Measurements from ENCODE around the gene SLC27A1. TPM values are rescaled to one million over a fixed set of nuclear protein-coding genes. Genes with fewer than 3 reads are reported as not detected.

Gene SLC27A1
- total RNA-seq, 1 experiment from 2014 or later, result 8.9 TPM

DNA sequence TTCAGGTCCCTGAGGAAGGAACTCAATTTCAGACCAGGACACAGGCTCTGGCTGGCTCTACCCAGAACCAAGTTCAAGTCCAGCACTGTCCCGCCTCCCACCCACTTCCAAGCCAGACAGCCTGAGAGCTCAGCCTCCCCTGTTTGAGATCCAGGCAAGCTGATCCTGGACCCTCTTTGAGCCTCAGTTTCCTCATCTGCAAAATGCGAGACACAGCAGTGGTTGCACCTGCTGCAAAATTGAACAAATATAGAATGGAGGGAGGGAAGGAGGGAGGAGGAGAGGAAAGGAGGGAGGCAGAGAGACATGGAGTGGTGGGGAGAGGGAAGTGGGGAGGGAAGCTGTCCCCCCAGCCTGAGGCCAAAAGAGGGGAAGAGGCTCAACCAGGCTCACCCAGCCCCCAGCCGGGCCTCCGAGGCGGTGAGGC is 22.6 kb upstream of the SLC27A1 start:
- peak overlapping the region; percentile 95 for H3K4me2 ChIP-seq (ENCODE audit: low read length)
- H3K27me3 ChIP-seq (ENCODE audit: low read length), result no peaks in the 10 kb centered on the region
- intact Hi-C loops (cut with micrococcal nuclease), result no loop called here
- H3K79me2 ChIP-seq (ENCODE audit: low read length), result no peaks in the 10 kb centered on the region
- no peaks in the 10 kb centered on the region for H3K9me3 ChIP-seq (ENCODE audit: low read length)
- peaks cover 9% of the 10 kb centered on the region for H3K4me1 ChIP-seq (ENCODE audit: insufficient read depth, low read length)
- ATAC-seq, result no peak
- no TSS peak for BruUV-seq (replicated peaks)
- POLR2A ChIA-PET (ENCODE audit: unreplicated experiment), result no interaction called here
- TF ChIP-seq, protein P1, sequence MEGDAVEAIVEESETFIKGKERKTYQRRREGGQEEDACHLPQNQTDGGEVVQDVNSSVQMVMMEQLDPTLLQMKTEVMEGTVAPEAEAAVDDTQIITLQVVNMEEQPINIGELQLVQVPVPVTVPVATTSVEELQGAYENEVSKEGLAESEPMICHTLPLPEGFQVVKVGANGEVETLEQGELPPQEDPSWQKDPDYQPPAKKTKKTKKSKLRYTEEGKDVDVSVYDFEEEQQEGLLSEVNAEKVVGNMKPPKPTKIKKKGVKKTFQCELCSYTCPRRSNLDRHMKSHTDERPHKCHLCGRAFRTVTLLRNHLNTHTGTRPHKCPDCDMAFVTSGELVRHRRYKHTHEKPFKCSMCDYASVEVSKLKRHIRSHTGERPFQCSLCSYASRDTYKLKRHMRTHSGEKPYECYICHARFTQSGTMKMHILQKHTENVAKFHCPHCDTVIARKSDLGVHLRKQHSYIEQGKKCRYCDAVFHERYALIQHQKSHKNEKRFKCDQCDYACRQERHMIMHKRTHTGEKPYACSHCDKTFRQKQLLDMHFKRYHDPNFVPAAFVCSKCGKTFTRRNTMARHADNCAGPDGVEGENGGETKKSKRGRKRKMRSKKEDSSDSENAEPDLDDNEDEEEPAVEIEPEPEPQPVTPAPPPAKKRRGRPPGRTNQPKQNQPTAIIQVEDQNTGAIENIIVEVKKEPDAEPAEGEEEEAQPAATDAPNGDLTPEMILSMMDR (conservative IDR thresholded peaks at IDR 0.05; ENCODE audit: low read depth, low read length), result no peak
- TF ChIP-seq EZH2phosphoT487 (IDR thresholded peaks at IDR 0.05; ENCODE audit: borderline replicate concordance, low read length) (no peak), EZH2 (IDR thresholded peaks at IDR 0.05; ENCODE audit: low read length, unreplicated experiment) (no peak)
- H3K27ac ChIP-seq (ENCODE audit: low read length), result no peak overlapping the region
- peak overlapping the region; percentile 56; the same call in 1 of the 2 replicates for H2AFZ ChIP-seq (ENCODE audit: low read length)
- no peaks in the 10 kb centered on the region for H3K9me2 ChIP-seq (replicated peaks; ENCODE audit: low read length)
- no peak for DNase-seq
- CTCF ChIA-PET, result interaction anchor here (0.5 kb wide), 1 partner anchor 21 kb away, joined by 3 read pairs; no protein-coding TSS in a partner anchor
- no peaks in the 10 kb centered on the region for H3K36me3 ChIP-seq (ENCODE audit: low read depth, low read length)
- no peaks in the 10 kb centered on the region for H4K20me1 ChIP-seq (ENCODE audit: low read length)
- peak overlapping the region; percentile 50; the same call in 1 of the 2 replicates for H3K9ac ChIP-seq (ENCODE audit: low read length)
- peak overlapping the region; percentile 74 for H3K4me3 ChIP-seq (ENCODE audit: low read length)
- peaks cover 4% of the 10 kb centered on the region for H3F3A ChIP-seq (ENCODE audit: low read length, unreplicated experiment)

DNA sequence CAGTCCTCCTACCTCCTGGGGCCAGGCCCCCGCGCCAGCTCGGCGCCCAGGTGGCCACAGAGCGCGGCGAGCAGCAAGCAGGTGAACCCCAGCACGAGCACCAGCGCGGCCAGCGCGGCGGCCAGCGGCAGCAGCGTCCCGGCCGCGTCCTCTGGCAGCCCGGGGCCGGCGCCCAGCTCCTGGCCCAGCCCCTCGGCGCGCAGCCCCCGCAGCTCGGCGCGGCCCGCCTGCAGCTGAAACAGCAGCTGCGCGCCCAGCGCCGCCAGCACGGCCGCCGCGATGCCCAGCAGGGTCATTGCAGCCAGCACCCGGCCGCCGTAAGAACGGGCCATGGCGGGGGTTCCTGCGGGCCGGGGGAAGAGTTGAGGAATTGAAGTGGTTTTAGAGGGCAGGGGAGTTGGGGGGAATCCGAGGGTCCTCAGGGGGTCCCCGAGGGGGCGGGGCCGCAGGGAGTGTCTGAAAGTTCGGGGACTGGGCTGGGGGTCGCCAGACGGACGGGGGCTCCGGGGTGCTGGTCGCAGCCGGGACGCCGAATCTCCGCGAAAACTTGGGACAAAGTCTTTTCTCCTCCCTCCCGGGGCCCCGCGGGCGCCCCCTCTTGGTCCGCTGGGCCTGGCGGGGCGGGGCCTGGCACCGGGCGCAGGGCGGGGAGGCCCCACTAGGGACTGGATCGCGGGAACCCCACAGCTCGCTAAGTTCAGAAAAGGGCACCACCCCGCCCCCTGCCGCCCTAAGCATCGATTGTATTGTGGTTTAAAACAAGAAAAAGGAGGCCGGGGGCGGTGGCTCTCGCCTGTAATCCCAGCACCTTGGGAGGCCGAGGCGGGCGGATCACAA is 22.0 kb upstream of the SLC27A1 start, which contains the start of gene TMEM221:
Gene TMEM221, minus strand, starts transcription at position 538 of the 837 bp plus-strand sequence. Its CDS starts 206 bp downstream, at position 332.
- peaks cover 9% of the 10 kb centered on the region for H3K4me1 ChIP-seq (ENCODE audit: insufficient read depth, low read length)
- no peak within 1 kb of the TSS for H3K27ac ChIP-seq (ENCODE audit: low read length)
- DNase-seq (peak; percentile 54), ATAC-seq (peak; percentile 53)
- ChIA-PET CTCF (no interaction called here), POLR2A (ENCODE audit: unreplicated experiment) (no interaction called here)
- no peaks in the 10 kb centered on the region for H4K20me1 ChIP-seq (ENCODE audit: low read length)
- no peaks in the 10 kb centered on the region for H3K9me3 ChIP-seq (ENCODE audit: low read length)
- H3K27me3 ChIP-seq (ENCODE audit: low read length), result no peaks in the 10 kb centered on the region
- H2AFZ ChIP-seq (ENCODE audit: low read length), result peak within 1 kb of the TSS; percentile 87
- no peaks in the 10 kb centered on the region for H3K9me2 ChIP-seq (replicated peaks; ENCODE audit: low read length)
- peak within 1 kb of the TSS; percentile 95 for H3K4me2 ChIP-seq (ENCODE audit: low read length)
- H3K9ac ChIP-seq (ENCODE audit: low read length), result peak within 1 kb of the TSS; percentile 50
- BruUV-seq (replicated peaks), result no TSS peak
- H3K4me3 ChIP-seq (ENCODE audit: low read length), result peak within 1 kb of the TSS; percentile 74
- TF ChIP-seq, protein P1 (conservative IDR thresholded peaks at IDR 0.05; ENCODE audit: low read depth, low read length), result peak; percentile 66
- TF ChIP-seq EZH2 (IDR thresholded peaks at IDR 0.05; ENCODE audit: low read length, unreplicated experiment), result no peak
- TF ChIP-seq EZH2phosphoT487 (IDR thresholded peaks at IDR 0.05; ENCODE audit: borderline replicate concordance, low read length), result no peak
- no peaks in the 10 kb centered on the region; the same call in 1 of the 2 replicates for H3K36me3 ChIP-seq (ENCODE audit: low read depth, low read length)
- H3K79me2 ChIP-seq (ENCODE audit: low read length), result no peaks in the 10 kb centered on the region
- intact Hi-C loops (cut with micrococcal nuclease), result no loop called here
- peaks cover 4% of the 10 kb centered on the region for H3F3A ChIP-seq (ENCODE audit: low read length, unreplicated experiment)
